ENCODE measurements around the gene GRM2.

DNA sequence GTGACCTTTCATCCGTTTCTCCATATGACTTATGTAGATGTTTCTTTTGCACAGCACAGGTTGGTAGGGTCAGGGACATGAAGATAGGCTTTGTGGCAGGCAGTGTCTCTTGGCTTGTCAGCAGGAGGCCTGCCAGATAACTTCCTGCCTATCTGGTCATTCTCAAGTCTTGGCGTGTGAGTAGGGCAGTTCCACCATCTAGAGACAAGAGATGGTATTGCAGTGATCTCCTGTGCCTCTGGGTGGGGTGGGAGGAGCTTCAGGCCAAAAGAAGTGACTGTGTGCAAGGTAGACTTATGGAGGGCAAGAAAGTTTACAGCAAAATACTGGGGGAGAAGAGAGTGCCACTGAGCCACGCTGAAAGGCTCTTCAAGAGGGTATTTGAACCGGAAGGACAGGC, 24.8 kb upstream of the GRM2 start:
- no peak for TF ChIP-seq EP300 (IDR thresholded peaks at IDR 0.05)
- TF ChIP-seq, protein P1, sequence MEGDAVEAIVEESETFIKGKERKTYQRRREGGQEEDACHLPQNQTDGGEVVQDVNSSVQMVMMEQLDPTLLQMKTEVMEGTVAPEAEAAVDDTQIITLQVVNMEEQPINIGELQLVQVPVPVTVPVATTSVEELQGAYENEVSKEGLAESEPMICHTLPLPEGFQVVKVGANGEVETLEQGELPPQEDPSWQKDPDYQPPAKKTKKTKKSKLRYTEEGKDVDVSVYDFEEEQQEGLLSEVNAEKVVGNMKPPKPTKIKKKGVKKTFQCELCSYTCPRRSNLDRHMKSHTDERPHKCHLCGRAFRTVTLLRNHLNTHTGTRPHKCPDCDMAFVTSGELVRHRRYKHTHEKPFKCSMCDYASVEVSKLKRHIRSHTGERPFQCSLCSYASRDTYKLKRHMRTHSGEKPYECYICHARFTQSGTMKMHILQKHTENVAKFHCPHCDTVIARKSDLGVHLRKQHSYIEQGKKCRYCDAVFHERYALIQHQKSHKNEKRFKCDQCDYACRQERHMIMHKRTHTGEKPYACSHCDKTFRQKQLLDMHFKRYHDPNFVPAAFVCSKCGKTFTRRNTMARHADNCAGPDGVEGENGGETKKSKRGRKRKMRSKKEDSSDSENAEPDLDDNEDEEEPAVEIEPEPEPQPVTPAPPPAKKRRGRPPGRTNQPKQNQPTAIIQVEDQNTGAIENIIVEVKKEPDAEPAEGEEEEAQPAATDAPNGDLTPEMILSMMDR (IDR thresholded peaks at IDR 0.05): peak; percentile 73 to 83 (median 80)
- TF ChIP-seq POLR2AphosphoS5 (IDR thresholded peaks at IDR 0.05): peak; percentile 34 to 91 (median 78)
- TF ChIP-seq POLR2A (IDR thresholded peaks at IDR 0.05): no peak
